Activated CD8-positive, alpha-beta memory T cell treated with anti-CD3 and anti-CD28 coated beads, Interleukin-2, amount 50 U/mL, for 1 hour (primary cell): ENCODE data around the gene NUF2.
"Not testable (repeated sequence)": the region's sequence is repeated elsewhere in the genome, so short reads cannot be mapped to it uniquely, and the experiment has no call there.

Source experiments
- DNase-seq: peaks from one replicate; pipeline ENCODE4 v3.0.0-alpha.2; 2020; ENCODE audit errors: extremely low read depth

NUF2 gene

GRCh38 chr1:163321311-163322305 is at the start of gene NUF2:
NUF2 (plus strand) TSS chr1:163321954; CDS start chr1:163326052, 4,098 bp downstream.
- DNase-seq: peak; percentile 92

- no peak for DNase-seq
Observed at GRCh38 chr1:163273766-163274441, 47.9 kb upstream of the NUF2 start.

GRCh38 chr1:163275222-163275621 is 46.5 kb upstream of the NUF2 start:
- no peak for DNase-seq

GRCh38 chr1:163278602-163279001 is 43.2 kb upstream of the NUF2 start:
- DNase-seq: no peak

- not testable (repeated sequence) for DNase-seq
Observed at GRCh38 chr1:163284867-163285266, 36.9 kb upstream of the NUF2 start.

- no peak for DNase-seq
Observed at GRCh38 chr1:163290025-163290640, 31.6 kb upstream of the NUF2 start.

- DNase-seq: no peak
Observed at GRCh38 chr1:163291461-163291860, 30.3 kb upstream of the NUF2 start.

- not testable (repeated sequence) for DNase-seq
Observed at GRCh38 chr1:163292153-163292552, 29.6 kb upstream of the NUF2 start.

- DNase-seq: not testable (repeated sequence)
Observed at GRCh38 chr1:163293497-163293896, 28.3 kb upstream of the NUF2 start.

- DNase-seq: no peak
Observed at GRCh38 chr1:163295949-163296348, 25.8 kb upstream of the NUF2 start.

- no peak for DNase-seq
Observed at GRCh38 chr1:163296504-163297263, 25.1 kb upstream of the NUF2 start.

- DNase-seq: no peak
Observed at GRCh38 chr1:163298365-163298764, 23.4 kb upstream of the NUF2 start.

GRCh38 chr1:163300568-163300967 is 21.2 kb upstream of the NUF2 start:
- no peak for DNase-seq

- no peak for DNase-seq
Observed at GRCh38 chr1:163303561-163303960, 18.2 kb upstream of the NUF2 start.

- DNase-seq: no peak
Observed at GRCh38 chr1:163305441-163305840, 16.3 kb upstream of the NUF2 start.

- no peak for DNase-seq
Observed at GRCh38 chr1:163307479-163308171, 14.1 kb upstream of the NUF2 start.

- DNase-seq: no peak
Observed at GRCh38 chr1:163308811-163309210, 12.9 kb upstream of the NUF2 start.

GRCh38 chr1:163315773-163316374 is 5.9 kb upstream of the NUF2 start:
- DNase-seq: peak; percentile 18

- DNase-seq: no peak
Observed at GRCh38 chr1:163320891-163321290, 863 bp upstream of the NUF2 start.

GRCh38 chr1:163323339-163323738 is 1.6 kb downstream of the NUF2 start:
- not testable (repeated sequence) for DNase-seq

- DNase-seq: no peak
Observed at GRCh38 chr1:163331116-163331515, 9.4 kb downstream of the NUF2 start.
